Karpas-422 (cell line): Measurements from ENCODE around the gene TSPAN5. TPM values are rescaled to one million over a fixed set of nuclear protein-coding genes. Genes with fewer than 3 reads are reported as not detected.

Experiments used
- DNase-seq: peaks from one replicate; pipeline ENCODE4 v3.0.0-alpha.2; 2015
- H2AFZ ChIP-seq: fragments of 200-600 bp; sonication (generic); 2 replicates; pipeline ENCODE4 v1.6.1; 2014; ENCODE audit warnings: antibody characterized with exemption, low read length, mixed read lengths
- H3K27ac ChIP-seq: fragments of 200-600 bp; sonication (generic); 2 replicates; pipeline ENCODE4 v1.5.1; 2014; ENCODE audit warnings: mild to moderate bottlenecking, low read length, moderate library complexity
- H3K27me3 ChIP-seq: fragments of 200-600 bp; sonication (generic); 2 replicates; pipeline ENCODE4 v1.6.1; 2014; ENCODE audit warnings: low read length, mixed read lengths
- H3K36me3 ChIP-seq: fragments of 200-600 bp; sonication (generic); 2 replicates; pipeline ENCODE4 v1.6.1; 2014; ENCODE audit warnings: low read length, mixed read lengths; ENCODE audit not compliant: insufficient read depth
- H3K4me1 ChIP-seq: fragments of 200-600 bp; sonication (generic); 2 replicates; pipeline ENCODE4 v1.6.1; 2014; ENCODE audit warnings: mild to moderate bottlenecking, low read length, mixed read lengths
- H3K4me2 ChIP-seq: fragments of 200-600 bp; sonication (generic); 2 replicates; pipeline ENCODE4 v1.6.1; 2014; ENCODE audit warnings: low read length, low read depth, mild to moderate bottlenecking; ENCODE audit not compliant: poor library complexity, severe bottlenecking
- H3K4me3 ChIP-seq: fragments of 200-600 bp; sonication (generic); 2 replicates; pipeline ENCODE4 v1.5.1; 2014; ENCODE audit warnings: mild to moderate bottlenecking, antibody characterized with exemption, low read length, mixed read lengths
- H3K79me2 ChIP-seq: fragments of 200-600 bp; sonication (generic); 2 replicates; pipeline ENCODE4 v1.6.1; 2014; ENCODE audit warnings: mild to moderate bottlenecking, low read length, mixed read lengths
- H3K9ac ChIP-seq: fragments of 200-600 bp; sonication (generic); 2 replicates; pipeline ENCODE4 v1.6.0; 2014; ENCODE audit warnings: low read length
- H3K9me2 ChIP-seq: fragments of 200-600 bp; sonication (generic), shearing (Covaris generic); replicated peaks from 2 replicates; pipeline ENCODE4 v1.6.0; 2014; ENCODE audit warnings: mild to moderate bottlenecking, low read length, moderate library complexity; ENCODE audit not compliant: insufficient read depth
- H3K9me3 ChIP-seq: fragments of 300-700, 200-600 bp; sonication (generic); 2 replicates; pipeline ENCODE4 v1.6.1; 2014; ENCODE audit warnings: low read length, mixed read lengths
- H4K20me1 ChIP-seq: fragments of 200-600 bp; sonication (generic); 2 replicates; pipeline ENCODE4 v1.6.1; 2014; ENCODE audit warnings: mild to moderate bottlenecking, antibody characterized with exemption, low read length, low read depth; ENCODE audit not compliant: insufficient read depth
- total RNA-seq: library from RNA; depleted of rRNA; stranded (reverse); fragments of >200 nt; shearing (Covaris generic); gene quantifications from 2 replicates; pipeline ENCODE4 v1.2.3, GENCODE V29; 2014; ENCODE audit warnings: low replicate concordance

TSPAN5 gene
- total RNA-seq, 1 experiment from 2014 or later, result 0.15 TPM

DNA sequence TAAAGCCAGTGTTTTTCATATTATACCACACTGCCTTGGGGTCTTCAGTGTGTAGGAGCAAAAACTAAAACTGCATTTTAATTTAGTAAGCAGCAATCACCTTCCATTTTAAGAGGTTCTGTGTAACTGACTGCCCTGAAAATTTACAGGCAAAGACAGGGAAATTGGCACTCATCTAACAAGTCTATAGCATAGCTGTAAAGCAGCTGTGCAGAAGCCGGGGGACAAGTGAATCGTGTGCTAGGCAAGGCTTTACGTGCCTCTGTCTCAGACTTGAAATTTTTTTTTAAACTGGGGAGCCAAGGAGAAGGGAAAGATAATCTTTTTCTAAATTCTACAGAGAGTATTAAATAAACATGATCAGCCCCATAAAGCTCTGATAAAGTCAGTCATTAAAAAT, 39.7 kb downstream of the TSPAN5 start:
- Histone ChIP-seq H3K9me3 (no peaks in the 10 kb centered on the region), H3K27ac (no peak overlapping the region), H3K9me2 (no peaks in the 10 kb centered on the region), H2AFZ (no peak overlapping the region), H3K4me2 (no peak overlapping the region), H3K79me2 (no peaks in the 10 kb centered on the region), H3K4me1 (no peaks in the 10 kb centered on the region), H3K9ac (no peak overlapping the region), H3K4me3 (no peak overlapping the region), H3K27me3 (no peaks in the 10 kb centered on the region), H4K20me1 (no peaks in the 10 kb centered on the region), H3K36me3 (no peaks in the 10 kb centered on the region)
- DNase-seq, result no peak

DNA sequence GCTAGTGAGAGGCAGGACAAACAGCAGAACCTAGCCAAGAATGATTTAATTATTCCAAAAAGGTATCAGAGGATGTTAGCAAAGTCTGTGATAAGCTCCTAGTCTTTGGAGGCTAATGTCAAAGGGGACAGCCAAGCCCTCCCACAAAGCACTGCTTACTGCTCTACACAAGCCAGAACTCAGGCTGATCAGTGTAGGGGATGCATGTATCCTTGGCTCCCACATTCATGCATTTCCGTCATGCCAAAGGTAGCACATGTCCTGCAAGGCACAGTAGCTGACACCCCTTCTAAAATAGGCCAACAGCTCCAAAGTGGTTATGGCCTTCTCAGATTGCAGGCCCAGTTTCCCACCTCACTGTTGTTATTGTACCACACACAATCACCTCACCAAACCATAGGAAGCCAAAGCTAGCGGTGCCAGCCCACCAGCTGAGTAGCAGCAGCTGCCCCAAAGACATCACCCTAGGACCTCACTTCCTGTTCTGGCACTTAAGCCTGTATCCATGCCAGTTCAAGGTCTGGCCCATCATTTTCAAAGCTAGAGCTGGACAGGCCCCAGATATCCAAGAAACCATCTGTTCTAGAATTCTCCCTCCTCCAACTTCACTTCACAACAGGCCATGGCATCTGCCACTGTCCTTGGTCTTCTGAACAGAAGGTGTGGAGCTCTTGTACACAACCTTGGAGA, 40.9 kb downstream of the TSPAN5 start:
- H3K4me3 ChIP-seq, result no peak overlapping the region
- no peaks in the 10 kb centered on the region for H3K9me3 ChIP-seq
- no peak for DNase-seq
- H3K79me2 ChIP-seq, result no peaks in the 10 kb centered on the region
- H3K9me2 ChIP-seq, result no peaks in the 10 kb centered on the region
- H3K9ac ChIP-seq, result no peak overlapping the region
- H3K36me3 ChIP-seq, result no peaks in the 10 kb centered on the region
- no peaks in the 10 kb centered on the region for H4K20me1 ChIP-seq
- H3K4me1 ChIP-seq, result no peaks in the 10 kb centered on the region
- H2AFZ ChIP-seq, result no peak overlapping the region
- no peak overlapping the region for H3K4me2 ChIP-seq
- H3K27me3 ChIP-seq, result no peaks in the 10 kb centered on the region
- no peak overlapping the region for H3K27ac ChIP-seq

DNA sequence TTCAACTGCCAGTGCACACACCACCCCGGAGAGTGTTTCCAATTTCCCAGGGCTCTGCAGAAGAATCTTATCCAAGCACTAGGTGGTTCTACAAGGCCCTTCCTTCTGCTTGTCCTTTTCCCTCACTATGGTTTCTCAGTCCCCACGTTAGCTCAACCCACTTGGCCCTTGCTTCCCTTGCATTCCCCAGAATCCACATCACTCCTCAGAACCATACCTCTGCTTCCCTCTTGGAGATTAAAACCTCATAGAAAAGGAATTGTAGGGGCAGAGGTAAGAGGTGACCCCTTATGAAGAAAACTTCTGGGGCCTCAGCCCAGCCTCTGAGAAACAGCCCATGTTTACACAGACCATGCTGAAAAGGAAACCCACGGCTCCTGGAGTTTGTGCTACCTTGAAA, 42.4 kb downstream of the TSPAN5 start:
- H3K9me3 ChIP-seq, result no peaks in the 10 kb centered on the region
- H3K4me3 ChIP-seq, result no peak overlapping the region
- H3K27ac ChIP-seq, result no peak overlapping the region
- H2AFZ ChIP-seq, result no peak overlapping the region
- H3K4me1 ChIP-seq, result no peaks in the 10 kb centered on the region
- no peaks in the 10 kb centered on the region for H3K36me3 ChIP-seq
- no peaks in the 10 kb centered on the region for H3K79me2 ChIP-seq
- H3K9ac ChIP-seq, result no peak overlapping the region
- no peaks in the 10 kb centered on the region for H3K9me2 ChIP-seq
- no peaks in the 10 kb centered on the region for H4K20me1 ChIP-seq
- no peak overlapping the region for H3K4me2 ChIP-seq
- H3K27me3 ChIP-seq, result no peaks in the 10 kb centered on the region
- DNase-seq, result no peak

DNA sequence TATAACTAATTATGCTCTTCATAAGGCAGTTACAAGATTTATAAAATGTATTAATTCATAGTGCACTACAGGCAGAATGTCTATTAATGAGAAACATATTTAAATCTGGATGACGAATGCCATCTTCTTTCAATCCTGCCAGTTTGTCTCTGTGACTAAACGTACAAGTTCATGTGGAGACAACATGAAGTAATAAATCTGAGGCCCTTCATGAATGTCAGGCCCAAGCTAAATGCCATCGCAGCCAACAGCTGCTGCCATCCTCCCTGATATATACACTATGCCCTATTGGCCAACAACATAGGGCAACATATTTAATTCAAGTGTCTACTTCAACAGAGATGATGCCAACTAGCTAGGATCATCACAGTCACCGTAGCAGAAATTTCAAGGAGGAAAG, 43.7 kb downstream of the TSPAN5 start:
- Histone ChIP-seq H3K27me3 (no peaks in the 10 kb centered on the region), H3K79me2 (no peaks in the 10 kb centered on the region), H3K27ac (no peak overlapping the region), H4K20me1 (no peaks in the 10 kb centered on the region), H2AFZ (no peak overlapping the region), H3K4me2 (no peak overlapping the region), H3K9ac (no peak overlapping the region), H3K36me3 (no peaks in the 10 kb centered on the region), H3K9me3 (no peaks in the 10 kb centered on the region), H3K9me2 (no peaks in the 10 kb centered on the region), H3K4me1 (no peaks in the 10 kb centered on the region), H3K4me3 (no peak overlapping the region)
- DNase-seq, result no peak

DNA sequence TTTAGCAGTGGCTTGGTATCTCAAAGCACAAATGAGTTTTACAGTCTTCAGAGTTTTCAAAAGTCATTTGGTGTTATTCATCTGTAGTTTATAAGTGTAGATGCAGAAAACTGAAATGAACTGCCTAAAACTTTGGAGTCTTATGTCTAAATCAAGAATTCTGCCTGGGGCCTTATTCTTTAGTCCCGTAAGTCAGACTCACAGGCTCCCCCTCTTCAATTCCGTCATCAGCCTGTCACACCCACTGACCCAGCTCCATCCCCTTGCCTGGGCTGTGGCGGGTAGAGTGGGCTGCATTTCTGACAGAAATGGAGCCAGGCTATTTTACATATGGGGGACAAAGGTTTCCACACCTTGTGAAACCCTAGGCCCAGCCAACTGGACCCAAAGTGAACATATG, 44.3 kb downstream of the TSPAN5 start:
- no peak for DNase-seq
- Histone ChIP-seq H3K36me3 (no peaks in the 10 kb centered on the region), H3K4me1 (no peaks in the 10 kb centered on the region), H3K4me3 (no peak overlapping the region), H2AFZ (no peak overlapping the region), H3K4me2 (no peak overlapping the region), H3K27me3 (no peaks in the 10 kb centered on the region), H3K27ac (no peak overlapping the region), H3K79me2 (no peaks in the 10 kb centered on the region), H3K9me2 (no peaks in the 10 kb centered on the region), H3K9ac (no peak overlapping the region), H4K20me1 (no peaks in the 10 kb centered on the region), H3K9me3 (no peaks in the 10 kb centered on the region)

DNA sequence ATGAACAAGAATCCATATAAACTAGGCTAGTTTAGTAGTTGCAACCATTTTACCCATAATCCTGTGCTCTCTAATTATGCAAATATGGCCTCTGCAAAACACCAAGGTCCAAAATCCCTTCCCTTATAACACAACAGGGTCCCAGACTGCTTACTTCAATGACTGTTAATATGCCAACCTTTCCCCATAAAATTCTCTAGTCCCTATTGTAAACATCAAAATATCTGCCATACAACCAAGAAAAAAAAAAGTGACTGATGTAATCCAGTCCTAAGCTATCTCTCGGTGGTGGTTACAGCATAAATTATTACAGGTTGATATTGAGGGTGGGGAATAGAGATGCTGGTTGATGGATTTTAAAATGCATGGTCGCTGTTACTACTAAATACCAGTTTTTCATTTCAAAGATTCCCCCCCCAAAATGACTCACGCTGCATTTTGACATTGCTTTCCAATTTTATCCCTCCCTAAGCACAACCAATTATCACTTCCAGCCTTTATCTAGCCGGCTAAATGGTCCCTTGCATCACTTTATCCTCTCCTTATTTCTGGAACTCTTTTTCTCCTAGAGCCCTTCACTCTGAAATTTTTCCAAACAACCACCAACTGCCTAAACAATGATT, 44.8 kb downstream of the TSPAN5 start:
- H3K9ac ChIP-seq, result no peak overlapping the region
- no peak for DNase-seq
- no peak overlapping the region for H2AFZ ChIP-seq
- no peaks in the 10 kb centered on the region for H3K9me2 ChIP-seq
- H3K4me3 ChIP-seq, result no peak overlapping the region
- H3K9me3 ChIP-seq, result no peaks in the 10 kb centered on the region
- no peaks in the 10 kb centered on the region for H3K4me1 ChIP-seq
- H3K4me2 ChIP-seq, result no peak overlapping the region
- no peaks in the 10 kb centered on the region for H3K27me3 ChIP-seq
- no peaks in the 10 kb centered on the region for H3K36me3 ChIP-seq
- H3K27ac ChIP-seq, result no peak overlapping the region
- H3K79me2 ChIP-seq, result no peaks in the 10 kb centered on the region
- H4K20me1 ChIP-seq, result no peaks in the 10 kb centered on the region

DNA sequence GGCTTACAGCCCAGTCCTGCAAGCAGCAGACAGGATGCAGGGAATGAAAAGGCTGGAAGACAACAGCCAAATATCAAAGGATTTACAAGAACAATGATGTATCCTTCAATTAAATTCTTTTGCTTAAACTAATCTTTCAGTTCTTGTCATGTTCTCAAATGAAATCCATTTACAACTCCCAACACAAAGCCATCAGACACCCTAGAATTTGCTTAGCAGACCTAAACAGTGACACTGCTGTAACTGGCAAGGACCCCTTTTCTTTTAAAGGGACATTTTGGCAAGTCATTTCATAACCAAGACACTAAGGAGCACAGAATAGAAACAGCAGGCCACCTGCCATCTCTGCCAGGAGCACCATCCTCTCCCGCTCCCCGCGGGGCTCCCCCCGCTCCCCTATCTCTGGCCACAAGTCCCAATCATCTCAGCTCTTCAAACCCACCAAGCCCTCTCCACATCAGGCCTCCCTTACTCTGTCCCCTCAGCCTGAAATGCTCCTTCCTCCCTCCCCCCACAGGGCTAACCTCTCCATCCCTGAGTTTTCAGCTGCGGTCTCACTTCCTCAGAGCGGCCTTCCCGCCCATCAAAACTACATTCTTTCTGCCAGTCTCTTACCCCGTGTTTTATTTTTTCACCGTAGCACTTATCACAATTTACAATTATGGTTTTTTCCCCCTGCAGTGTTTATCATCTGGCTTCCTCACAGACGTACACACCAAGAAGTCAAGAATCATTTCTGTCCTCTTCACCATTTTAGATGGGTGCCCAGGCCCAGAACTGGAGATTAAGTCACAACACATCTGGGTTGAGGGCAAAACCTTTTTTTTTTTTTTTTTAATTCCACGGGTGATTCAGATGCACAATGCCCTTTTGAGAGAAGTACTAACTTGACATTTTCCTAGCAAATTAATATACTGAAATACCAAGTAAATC, 45.8 kb downstream of the TSPAN5 start:
- Histone ChIP-seq H3K9me2 (no peaks in the 10 kb centered on the region), H3K9ac (no peak overlapping the region), H3K4me3 (no peak overlapping the region), H4K20me1 (no peaks in the 10 kb centered on the region), H3K79me2 (no peaks in the 10 kb centered on the region), H3K27ac (no peak overlapping the region), H3K4me2 (no peak overlapping the region), H3K27me3 (no peaks in the 10 kb centered on the region), H2AFZ (no peak overlapping the region), H3K4me1 (no peaks in the 10 kb centered on the region), H3K9me3 (no peaks in the 10 kb centered on the region), H3K36me3 (no peaks in the 10 kb centered on the region)
- DNase-seq, result no peak

DNA sequence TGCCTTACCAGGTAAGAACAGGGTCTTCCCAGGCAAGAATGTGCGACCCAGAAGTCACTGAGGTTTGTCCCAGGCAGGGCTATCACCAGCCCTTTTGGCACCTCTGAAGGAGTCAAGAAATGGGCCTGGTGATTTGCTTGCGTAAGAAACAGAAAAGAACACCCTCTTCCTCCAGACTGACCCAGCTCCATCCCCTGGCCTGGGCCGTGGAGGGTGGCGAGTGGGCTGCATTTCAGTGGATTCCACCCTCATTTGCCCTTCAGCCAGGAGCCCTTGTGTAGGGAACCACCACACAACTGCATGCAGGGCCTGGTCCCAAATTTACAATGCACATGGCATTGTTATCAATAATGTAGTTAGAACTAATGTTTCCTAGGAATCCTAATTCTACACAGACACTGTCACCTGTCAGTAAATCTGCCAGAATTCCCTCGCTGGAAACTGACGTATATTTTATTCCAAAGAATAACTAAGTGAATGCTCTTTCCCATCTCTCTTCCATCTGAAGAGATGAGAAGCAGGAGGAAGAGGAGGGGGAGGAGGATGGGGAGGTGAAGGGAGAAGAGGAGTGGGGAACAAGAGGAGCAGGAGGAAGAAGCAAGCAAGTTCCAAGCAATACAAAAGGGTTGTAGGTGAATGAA, 46.6 kb downstream of the TSPAN5 start:
- no peak overlapping the region for H3K4me2 ChIP-seq
- no peaks in the 10 kb centered on the region for H3K4me1 ChIP-seq
- DNase-seq, result no peak
- no peaks in the 10 kb centered on the region for H3K36me3 ChIP-seq
- no peaks in the 10 kb centered on the region for H3K9me2 ChIP-seq
- H3K27me3 ChIP-seq, result no peaks in the 10 kb centered on the region
- no peak overlapping the region for H3K4me3 ChIP-seq
- H2AFZ ChIP-seq, result no peak overlapping the region
- no peaks in the 10 kb centered on the region for H3K9me3 ChIP-seq
- H3K79me2 ChIP-seq, result no peaks in the 10 kb centered on the region
- H4K20me1 ChIP-seq, result no peaks in the 10 kb centered on the region
- H3K27ac ChIP-seq, result no peak overlapping the region
- no peak overlapping the region for H3K9ac ChIP-seq
